CD1c-positive myeloid dendritic cell (primary cell): Measurements from ENCODE around the gene MRPS18C.
A peak's percentile ranks its signal among the peaks of the same experiment; 100 is the strongest.
"Not testable (repeated sequence)": the region's sequence is repeated elsewhere in the genome, so short reads cannot be mapped to it uniquely, and the experiment has no call there.

Experiments
- DNase-seq: peaks from one replicate; pipeline ENCODE4 v3.0.0-alpha.2; 2016; ENCODE audit errors: extremely low spot score

MRPS18C gene

GRCh38 chr4:83498187-83498586, 42.3 kb downstream of the MRPS18C start:
- no peak for DNase-seq

GRCh38 chr4:83501671-83502070, 45.8 kb downstream of the MRPS18C start:
- not testable (repeated sequence) for DNase-seq

GRCh38 chr4:83503974-83504373, 48.1 kb downstream of the MRPS18C start:
- DNase-seq: no peak

GRCh38 chr4:83504503-83504902, 48.6 kb downstream of the MRPS18C start:
- no peak for DNase-seq

GRCh38 chr4:83504996-83505395, 49.1 kb downstream of the MRPS18C start:
- DNase-seq: no peak

GRCh38 chr4:83509156-83509585, 53.3 kb downstream of the MRPS18C start:
- DNase-seq: peak; percentile 79

- no peak for DNase-seq
Measured at GRCh38 chr4:83510442-83510841, 54.6 kb downstream of the MRPS18C start.
